ENCODE measurements around the gene SPOCK2. TPM values are rescaled to one million over a fixed set of nuclear protein-coding genes. Genes with fewer than 3 reads are reported as not detected.

The SPOCK2 gene
- total RNA-seq, 1 experiment from 2014 or later, result 4.8 TPM

GRCh38 chr10:72093450-72093849, 5.1 kb upstream of the SPOCK2 start:
- TF ChIP-seq POLR2AphosphoS5 (IDR thresholded peaks at IDR 0.05; ENCODE audit: low read depth, low read length) (no peak), SIN3A (IDR thresholded peaks at IDR 0.05; ENCODE audit: borderline replicate concordance, insufficient read depth, low read depth, low read length) (no peak), TCF7L2 (IDR thresholded peaks at IDR 0.05; ENCODE audit: low read depth, low read length) (no peak)
- TF ChIP-seq, protein P1, sequence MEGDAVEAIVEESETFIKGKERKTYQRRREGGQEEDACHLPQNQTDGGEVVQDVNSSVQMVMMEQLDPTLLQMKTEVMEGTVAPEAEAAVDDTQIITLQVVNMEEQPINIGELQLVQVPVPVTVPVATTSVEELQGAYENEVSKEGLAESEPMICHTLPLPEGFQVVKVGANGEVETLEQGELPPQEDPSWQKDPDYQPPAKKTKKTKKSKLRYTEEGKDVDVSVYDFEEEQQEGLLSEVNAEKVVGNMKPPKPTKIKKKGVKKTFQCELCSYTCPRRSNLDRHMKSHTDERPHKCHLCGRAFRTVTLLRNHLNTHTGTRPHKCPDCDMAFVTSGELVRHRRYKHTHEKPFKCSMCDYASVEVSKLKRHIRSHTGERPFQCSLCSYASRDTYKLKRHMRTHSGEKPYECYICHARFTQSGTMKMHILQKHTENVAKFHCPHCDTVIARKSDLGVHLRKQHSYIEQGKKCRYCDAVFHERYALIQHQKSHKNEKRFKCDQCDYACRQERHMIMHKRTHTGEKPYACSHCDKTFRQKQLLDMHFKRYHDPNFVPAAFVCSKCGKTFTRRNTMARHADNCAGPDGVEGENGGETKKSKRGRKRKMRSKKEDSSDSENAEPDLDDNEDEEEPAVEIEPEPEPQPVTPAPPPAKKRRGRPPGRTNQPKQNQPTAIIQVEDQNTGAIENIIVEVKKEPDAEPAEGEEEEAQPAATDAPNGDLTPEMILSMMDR (IDR thresholded peaks at IDR 0.05), result no peak
- TF ChIP-seq, protein P2, sequence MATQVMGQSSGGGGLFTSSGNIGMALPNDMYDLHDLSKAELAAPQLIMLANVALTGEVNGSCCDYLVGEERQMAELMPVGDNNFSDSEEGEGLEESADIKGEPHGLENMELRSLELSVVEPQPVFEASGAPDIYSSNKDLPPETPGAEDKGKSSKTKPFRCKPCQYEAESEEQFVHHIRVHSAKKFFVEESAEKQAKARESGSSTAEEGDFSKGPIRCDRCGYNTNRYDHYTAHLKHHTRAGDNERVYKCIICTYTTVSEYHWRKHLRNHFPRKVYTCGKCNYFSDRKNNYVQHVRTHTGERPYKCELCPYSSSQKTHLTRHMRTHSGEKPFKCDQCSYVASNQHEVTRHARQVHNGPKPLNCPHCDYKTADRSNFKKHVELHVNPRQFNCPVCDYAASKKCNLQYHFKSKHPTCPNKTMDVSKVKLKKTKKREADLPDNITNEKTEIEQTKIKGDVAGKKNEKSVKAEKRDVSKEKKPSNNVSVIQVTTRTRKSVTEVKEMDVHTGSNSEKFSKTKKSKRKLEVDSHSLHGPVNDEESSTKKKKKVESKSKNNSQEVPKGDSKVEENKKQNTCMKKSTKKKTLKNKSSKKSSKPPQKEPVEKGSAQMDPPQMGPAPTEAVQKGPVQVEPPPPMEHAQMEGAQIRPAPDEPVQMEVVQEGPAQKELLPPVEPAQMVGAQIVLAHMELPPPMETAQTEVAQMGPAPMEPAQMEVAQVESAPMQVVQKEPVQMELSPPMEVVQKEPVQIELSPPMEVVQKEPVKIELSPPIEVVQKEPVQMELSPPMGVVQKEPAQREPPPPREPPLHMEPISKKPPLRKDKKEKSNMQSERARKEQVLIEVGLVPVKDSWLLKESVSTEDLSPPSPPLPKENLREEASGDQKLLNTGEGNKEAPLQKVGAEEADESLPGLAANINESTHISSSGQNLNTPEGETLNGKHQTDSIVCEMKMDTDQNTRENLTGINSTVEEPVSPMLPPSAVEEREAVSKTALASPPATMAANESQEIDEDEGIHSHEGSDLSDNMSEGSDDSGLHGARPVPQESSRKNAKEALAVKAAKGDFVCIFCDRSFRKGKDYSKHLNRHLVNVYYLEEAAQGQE (IDR thresholded peaks at IDR 0.05; ENCODE audit: insufficient read depth in 1 of 2, low read depth in 2 of 2, low read length in 1 of 2), result no peak
- H3K27me3 ChIP-seq (ENCODE audit: control insufficient read depth, insufficient read depth, low read length), result no peaks in the 10 kb centered on the region
- H3K36me3 ChIP-seq (ENCODE audit: control insufficient read depth, insufficient read depth, low read length), result peaks cover 2% of the 10 kb centered on the region; the same call in 1 of the 2 replicates
- peak overlapping the region; percentile 58; the same call in 1 of the 2 replicates for H3K27ac ChIP-seq (ENCODE audit: low read length)
- POLR2A ChIA-PET, result interaction anchor here (0.8 to 1.1 kb wide), 2 partner anchors 14 to 45 kb away, joined by 3 to 12 read pairs; no protein-coding TSS in a partner anchor
- no peak overlapping the region for H3K4me3 ChIP-seq (ENCODE audit: low read depth in 2 of 2, low read length in 2 of 2)
- ATAC-seq (no peak), DNase-seq (ENCODE audit: low read depth, low spot score) (no peak)
- BruUV-seq (replicated peaks), result no TSS peak
- intact Hi-C loops (cut with micrococcal nuclease; ENCODE audit: unreplicated experiment) (no loop called here), in situ Hi-C loops (cut with HindIII; ENCODE audit: low pct_unique_long_range_greater_than_20kb, low sequenced_read_pairs) (no loop called here)
- H3K9me3 ChIP-seq (ENCODE audit: control insufficient read depth, insufficient read depth, low read depth, low read length), result no peaks in the 10 kb centered on the region
- H3K4me1 ChIP-seq (ENCODE audit: control insufficient read depth, insufficient read depth, low read length), result peaks cover 35% of the 10 kb centered on the region
- CTCF ChIA-PET, result no interaction called here

DNA sequence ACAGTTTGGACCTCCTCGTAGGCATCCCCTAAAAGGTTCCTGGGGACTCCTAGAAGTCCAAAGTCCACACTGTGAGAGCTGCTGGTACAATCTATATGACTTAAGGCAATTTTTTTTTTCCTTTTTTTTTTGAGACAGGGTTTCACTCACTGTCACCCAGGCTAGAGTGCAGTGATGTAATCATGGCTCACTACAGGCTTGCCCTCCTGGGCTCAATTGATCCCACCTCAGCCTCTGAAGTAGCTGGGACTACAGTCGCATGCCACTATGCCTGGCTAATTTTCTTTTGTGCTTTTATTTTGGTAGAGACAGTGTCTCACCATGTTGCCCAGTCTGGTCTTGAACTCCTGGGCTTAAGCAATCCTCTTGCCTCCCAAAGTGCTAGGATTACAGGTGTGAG, 4.6 kb upstream of the SPOCK2 start:
- Histone ChIP-seq H3K9me3 (ENCODE audit: control insufficient read depth, insufficient read depth, low read depth, low read length) (no peaks in the 10 kb centered on the region), H3K4me1 (ENCODE audit: control insufficient read depth, insufficient read depth, low read length) (peaks cover 31% of the 10 kb centered on the region), H3K36me3 (ENCODE audit: control insufficient read depth, insufficient read depth, low read length) (peaks cover 2% of the 10 kb centered on the region; the same call in 1 of the 2 replicates), H3K27ac (ENCODE audit: low read length) (peak overlapping the region; percentile 29; the same call in 1 of the 2 replicates), H3K4me3 (ENCODE audit: low read depth in 2 of 2, low read length in 2 of 2) (no peak overlapping the region), H3K27me3 (ENCODE audit: control insufficient read depth, insufficient read depth, low read length) (no peaks in the 10 kb centered on the region)
- TF ChIP-seq, protein P2 (IDR thresholded peaks at IDR 0.05; ENCODE audit: insufficient read depth in 1 of 2, low read depth in 2 of 2, low read length in 1 of 2), result no peak
- TF ChIP-seq POLR2AphosphoS5 (IDR thresholded peaks at IDR 0.05; ENCODE audit: low read depth, low read length) (no peak), TCF7L2 (IDR thresholded peaks at IDR 0.05; ENCODE audit: low read depth, low read length) (no peak), SIN3A (IDR thresholded peaks at IDR 0.05; ENCODE audit: borderline replicate concordance, insufficient read depth, low read depth, low read length) (no peak)
- TF ChIP-seq, protein P1 (IDR thresholded peaks at IDR 0.05), result no peak
- BruUV-seq (replicated peaks), result no TSS peak
- POLR2A ChIA-PET, result interaction anchor here (0.8 kb wide), 1 partner anchor 14 kb away, joined by 3 read pairs; no protein-coding TSS in a partner anchor
- DNase-seq (ENCODE audit: low read depth, low spot score) (no peak), ATAC-seq (no peak)
- in situ Hi-C loops (cut with HindIII; ENCODE audit: low pct_unique_long_range_greater_than_20kb, low sequenced_read_pairs), result no loop called here
- CTCF ChIA-PET, result no interaction called here
- intact Hi-C loops (cut with micrococcal nuclease; ENCODE audit: unreplicated experiment), result no loop called here
